NT2/D1 (cell line): ENCODE measurements around the gene PLSCR4.

Experiments
- SUZ12 ChIP-seq: IDR thresholded peaks from 2 replicates; pipeline ENCODE4 v1.6.1; 2011; ENCODE audit not compliant: insufficient read length, insufficient read depth; ENCODE audit errors: extremely low read depth
- YY1 ChIP-seq: IDR thresholded peaks from 2 replicates; pipeline ENCODE4 v1.6.1; 2011; ENCODE audit not compliant: insufficient read length, insufficient read depth
- ZNF274 ChIP-seq: IDR thresholded peaks from 2 replicates; pipeline ENCODE4 v1.6.1; 2011; ENCODE audit warnings: mild to moderate bottlenecking, low read depth, low read length

DNA sequence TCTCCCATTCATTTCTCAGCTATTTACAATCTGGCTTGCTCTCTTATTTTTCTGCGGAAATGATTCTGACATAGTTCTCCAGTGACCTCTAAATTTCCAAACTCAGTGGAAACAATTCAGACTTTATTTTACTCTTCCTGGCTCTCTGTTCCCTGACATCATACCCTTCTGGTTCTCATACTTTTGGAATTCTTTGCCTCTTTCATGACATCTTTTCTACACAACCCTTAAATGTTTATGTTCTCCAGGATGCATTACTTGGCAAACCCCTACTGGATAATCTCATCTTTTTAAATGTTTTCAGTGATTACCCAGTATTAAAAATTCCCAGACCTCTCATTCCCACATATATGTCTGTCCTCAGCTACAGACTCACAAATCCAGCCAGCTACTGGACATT lies 23.9 kb upstream of the PLSCR4 start:
- TF ChIP-seq YY1 (no peak), SUZ12 (no peak), ZNF274 (no peak)
